Ovary (tissue), 3 donors: ENCODE results near the gene SCG2.

Experiments used
- CTCF ChIP-seq, 3 donors: fragments of 450-650 bp in 2 of 3; fragments of 200-600 bp in 1 of 3; IDR thresholded peaks; one replicate each; pipeline versions ENCODE4 v1.5.1 to v1.8.0; 2016 to 2022; ENCODE audit warnings: antibody characterized with exemption in 3 of 3, mild to moderate bottlenecking in 1 of 3
- POLR2A ChIP-seq: fragments of 450-650 bp; IDR thresholded peaks from one replicate; pipeline ENCODE4 v1.6.1; 2017; ENCODE audit warnings: antibody characterized with exemption, mild to moderate bottlenecking, moderate library complexity
- donor health status: DM: no; HTN: no; CAD: no.

DNA sequence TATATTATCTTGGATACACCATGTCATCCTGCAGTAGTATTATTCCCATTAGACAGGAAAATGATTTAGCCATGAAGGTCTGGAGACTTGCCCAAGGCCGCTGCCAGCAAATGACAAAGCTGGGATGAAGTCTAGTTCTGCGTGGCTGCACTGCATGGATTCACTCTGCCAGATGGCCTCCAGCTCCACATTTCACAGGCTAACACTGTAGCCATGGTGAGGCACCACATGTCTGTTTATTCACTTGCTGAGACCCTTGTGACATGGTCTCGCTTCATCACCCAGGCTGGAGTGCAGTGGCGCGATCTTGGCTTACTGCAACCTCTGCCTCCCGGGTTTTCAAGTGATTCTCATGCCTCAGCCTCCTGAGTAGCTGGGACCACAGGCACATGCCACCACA is 31.5 kb upstream of the SCG2 start:
- TF ChIP-seq CTCF (IDR thresholded peaks at IDR 0.05), result no peak
- no peak for TF ChIP-seq POLR2A
